GM19193 (cell line): Measurements from ENCODE around the gene PAQR3.
A peak's percentile ranks its signal among the peaks of the same experiment; 100 is the strongest.

Experiments
- POLR2A ChIP-seq: IDR thresholded peaks from 4 replicates; pipeline ENCODE4 v1.6.1; 2011; ENCODE audit not compliant: insufficient read depth, insufficient read length; ENCODE audit errors: extremely low read depth

PAQR3 gene, protein sequence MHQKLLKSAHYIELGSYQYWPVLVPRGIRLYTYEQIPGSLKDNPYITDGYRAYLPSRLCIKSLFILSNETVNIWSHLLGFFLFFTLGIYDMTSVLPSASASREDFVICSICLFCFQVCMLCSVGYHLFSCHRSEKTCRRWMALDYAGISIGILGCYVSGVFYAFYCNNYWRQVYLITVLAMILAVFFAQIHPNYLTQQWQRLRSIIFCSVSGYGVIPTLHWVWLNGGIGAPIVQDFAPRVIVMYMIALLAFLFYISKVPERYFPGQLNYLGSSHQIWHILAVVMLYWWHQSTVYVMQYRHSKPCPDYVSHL

DNA sequence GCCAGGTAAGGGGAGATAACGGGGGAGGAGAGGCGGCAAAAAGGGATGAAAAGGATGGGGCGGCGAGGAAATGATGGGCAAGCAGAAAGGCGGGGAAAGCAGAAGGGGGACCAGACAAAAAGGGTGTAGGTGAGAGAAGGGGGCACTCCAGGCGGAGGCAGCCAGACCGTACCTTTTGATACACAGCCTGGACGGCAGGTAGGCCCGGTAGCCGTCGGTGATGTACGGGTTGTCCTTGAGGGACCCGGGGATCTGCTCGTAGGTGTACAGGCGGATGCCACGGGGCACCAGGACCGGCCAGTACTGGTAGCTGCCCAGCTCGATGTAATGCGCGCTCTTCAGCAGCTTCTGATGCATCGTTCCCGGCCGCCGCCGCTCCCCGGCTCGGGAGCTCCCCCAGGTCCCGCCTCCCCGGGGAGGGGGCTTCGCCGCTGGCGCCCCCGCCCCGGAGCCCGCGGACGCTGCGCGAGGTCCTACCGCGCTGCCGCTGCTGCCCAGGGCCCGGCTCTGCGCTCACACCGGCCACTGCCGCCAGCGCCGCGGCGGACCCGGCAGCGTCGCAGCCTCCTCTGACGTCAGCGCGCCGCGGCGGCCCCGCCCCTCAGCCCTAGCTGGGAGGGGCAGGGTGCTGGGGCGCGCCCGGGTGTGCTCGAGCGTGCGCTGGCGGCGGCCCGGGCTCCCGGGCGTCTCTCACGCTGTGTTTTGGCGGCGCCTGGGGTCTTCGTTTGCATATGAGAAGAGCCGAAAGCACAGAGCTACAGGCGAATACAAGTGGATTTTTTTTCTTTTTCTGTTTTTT lies at the start of gene PAQR3:
Gene PAQR3 (minus strand): TSS at position 571 of the 799 bp plus-strand sequence. CDS start 214 bp downstream, at position 357.
- TF ChIP-seq POLR2A = peak; percentile 86

DNA sequence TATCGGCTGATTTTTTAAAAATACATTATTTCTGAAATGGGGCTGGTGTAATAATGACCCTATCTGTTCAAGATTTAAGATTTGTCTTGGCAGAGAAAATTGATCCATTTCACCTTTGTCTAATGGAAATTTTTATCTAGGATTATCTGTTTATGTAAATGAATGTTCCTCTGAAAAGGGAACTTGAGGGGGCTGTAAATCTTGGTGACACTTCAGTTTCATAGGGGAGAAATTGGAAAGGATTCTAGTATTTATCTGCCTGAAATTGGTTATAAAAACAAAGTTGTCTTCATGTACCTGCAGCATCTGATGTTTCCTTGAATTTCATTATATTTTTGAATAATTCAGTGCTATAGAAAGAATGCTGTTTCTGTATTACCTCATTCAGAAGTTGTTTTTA lies 48.4 kb upstream of the PAQR3 start:
- no peak for TF ChIP-seq POLR2A

DNA sequence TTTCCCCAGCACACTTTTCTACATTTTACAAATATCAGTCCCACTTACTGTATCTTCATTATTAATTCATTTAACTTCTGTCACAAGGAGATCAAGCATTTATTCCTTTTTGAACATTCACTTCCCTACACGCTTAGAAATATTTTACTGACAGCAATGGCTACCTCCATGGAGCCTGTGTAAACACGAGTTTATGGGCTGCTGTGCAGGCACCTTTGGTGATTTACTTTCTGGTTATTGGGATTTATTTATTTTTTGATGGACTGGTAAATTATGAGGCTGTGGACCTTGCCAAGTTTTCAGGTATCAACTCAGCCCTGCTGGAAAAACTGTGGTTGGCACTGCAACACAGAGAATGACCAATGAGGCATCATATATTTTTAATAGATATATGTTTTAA lies 45.4 kb upstream of the PAQR3 start:
- no peak for TF ChIP-seq POLR2A

DNA sequence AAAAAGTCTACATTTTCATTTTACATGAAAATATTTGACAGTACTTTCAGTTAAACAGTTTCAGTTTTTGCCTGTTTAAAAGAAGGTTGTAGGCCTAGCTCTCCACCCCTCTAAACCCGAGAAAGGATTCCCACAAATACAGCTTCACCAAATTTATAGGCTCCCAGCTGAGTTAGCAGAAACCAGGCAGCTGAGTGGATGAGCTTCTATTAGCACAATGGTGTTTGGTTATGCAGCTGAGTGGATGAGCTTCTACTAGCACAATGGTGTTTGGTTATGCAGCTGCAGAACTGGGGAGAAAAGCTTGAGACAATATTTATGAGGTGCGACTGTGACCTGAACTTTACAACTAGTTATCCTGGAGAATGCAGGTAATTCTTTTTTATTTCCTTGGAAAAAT lies 36.6 kb upstream of the PAQR3 start:
- TF ChIP-seq POLR2A = no peak

DNA sequence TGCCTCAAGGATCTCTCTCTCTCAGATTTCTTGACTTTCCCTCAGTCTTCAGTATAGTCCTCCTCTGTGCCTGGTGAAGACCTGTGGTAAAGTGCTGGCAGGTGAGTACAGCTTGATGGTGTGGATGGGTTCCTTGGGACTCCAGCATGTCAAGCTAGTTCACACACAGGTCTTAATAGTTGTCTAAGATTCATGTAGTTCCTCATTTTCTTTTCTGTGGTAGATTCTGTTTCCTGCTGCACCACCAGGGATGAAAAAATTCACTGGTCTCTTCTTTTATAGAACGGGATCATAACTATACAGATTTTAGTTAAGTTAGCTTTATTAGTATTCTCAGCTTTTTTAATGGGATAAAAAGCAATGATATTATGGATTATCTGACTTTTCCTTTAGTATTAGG lies 32.5 kb upstream of the PAQR3 start:
- no peak for TF ChIP-seq POLR2A

DNA sequence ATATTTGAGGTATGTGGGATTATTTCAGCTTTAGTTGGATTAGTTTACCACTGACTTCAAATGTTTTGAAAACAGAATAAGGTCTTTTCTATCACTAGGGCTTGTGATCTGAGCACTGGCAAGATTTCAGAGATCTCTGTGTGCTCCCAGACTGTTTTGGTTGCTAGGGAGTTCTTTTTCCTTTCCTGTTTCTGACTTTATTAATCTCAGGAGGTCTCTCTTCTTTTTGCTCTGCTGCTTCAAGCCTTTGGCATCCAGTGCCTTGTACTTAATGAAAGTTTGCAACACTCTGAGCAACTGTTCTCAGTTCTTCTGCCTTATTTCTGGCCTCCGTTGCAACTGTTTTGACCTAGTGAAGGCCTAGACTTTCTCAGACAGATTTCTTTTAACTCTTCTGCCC lies 32.1 kb upstream of the PAQR3 start:
- TF ChIP-seq POLR2A = no peak

DNA sequence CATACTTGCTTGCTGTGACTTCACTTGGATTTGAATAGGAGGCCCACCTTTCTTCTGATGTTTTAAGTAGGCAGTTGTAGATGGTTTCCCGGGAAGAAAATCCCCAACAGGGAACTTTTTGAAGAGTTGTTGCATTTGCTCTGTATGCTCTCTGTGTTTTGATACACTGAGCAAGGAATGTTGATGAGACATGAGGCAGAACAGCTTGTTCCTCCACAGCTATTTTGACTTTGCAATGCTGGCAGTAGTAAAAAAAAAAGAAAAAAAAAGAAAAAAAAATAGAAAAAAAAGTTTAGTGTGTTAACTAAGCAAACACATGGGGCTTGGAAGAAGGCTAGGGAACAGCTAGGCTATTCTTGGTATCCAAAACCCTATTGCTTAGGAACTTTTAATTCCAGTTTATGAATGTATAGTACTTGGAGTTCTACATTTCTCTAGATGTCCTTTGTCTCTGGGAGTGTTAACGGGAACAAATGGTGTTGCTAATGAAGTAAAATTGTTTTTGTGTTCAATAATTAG lies 23.4 kb upstream of the PAQR3 start:
- TF ChIP-seq POLR2A = no peak

DNA sequence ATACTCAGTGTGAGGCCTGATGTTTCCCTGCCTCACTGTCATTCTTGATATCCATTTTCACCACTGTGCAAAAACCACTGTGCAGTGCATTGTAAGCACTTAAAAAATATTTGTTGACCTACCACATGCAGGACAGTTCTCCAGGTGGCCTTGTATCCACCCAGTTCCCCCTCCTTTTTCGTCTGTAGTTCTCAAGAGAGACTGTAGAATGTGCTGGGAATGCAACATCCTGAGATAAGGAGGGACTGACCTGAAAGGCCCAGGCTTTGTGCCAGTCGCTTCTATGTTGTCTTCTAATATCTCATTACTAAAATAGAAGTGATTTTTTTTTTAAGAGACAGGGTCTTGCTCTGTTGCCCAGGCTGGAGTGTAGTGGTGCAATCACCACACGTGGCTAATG lies 21.7 kb upstream of the PAQR3 start:
- no peak for TF ChIP-seq POLR2A

DNA sequence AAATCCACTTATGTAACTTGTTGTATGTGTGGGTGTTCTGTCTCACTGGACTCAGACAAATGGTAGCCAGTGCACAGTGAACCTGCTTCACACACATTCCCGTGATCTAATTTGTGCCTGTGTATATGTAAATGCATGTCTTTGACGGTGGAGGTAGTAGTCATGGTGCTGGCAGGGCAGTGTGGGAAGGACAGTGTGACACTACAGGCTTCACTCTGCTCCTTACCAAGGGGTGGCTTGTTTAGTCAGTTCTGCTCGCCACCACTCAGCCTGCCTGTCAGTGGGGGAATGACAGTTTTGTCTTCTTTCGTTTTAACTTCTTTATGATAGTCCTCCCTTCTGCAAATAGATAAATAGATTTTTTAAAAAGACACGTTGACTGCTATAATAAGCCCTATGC lies 17.7 kb upstream of the PAQR3 start:
- TF ChIP-seq POLR2A = no peak

DNA sequence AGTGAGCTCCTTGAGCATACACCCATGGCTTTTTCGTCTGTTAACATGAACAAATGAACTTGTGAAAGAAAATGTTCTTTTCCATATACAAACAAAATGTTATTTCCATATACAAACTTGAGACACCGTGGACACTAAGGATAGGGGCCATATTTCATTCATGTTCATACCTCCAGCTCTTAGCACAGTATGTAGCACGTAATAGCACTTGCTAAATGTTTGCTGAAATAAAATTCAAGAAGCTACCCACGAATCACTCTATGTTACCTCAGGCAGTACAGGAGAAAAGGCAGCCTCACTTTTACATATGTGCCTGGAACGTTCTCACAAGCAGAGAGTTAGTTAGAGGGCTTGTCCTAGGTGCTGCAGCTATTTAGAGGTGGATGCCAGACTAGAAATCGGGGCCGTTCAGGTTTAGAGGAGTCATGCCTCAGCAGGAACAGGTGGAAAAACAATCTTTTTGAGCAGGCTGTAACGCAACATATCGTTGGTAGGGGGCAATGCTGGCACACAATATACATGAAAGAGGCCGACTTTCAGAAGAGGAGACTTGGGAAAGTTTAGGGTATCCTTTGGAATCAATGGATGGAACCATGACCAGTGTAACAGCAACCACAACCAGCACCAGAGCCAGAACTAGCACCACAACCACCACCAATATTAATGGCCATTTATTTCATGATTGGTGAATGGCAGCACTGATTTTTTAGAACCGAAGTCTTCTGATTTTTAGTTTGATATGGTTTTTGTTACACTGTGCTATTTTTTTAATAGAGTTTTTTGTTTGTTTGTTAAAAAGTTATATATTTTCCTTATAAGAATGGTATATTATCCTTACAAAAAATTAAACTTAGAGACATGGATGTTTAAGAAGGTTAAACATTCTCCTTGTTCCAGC lies 14.8 kb upstream of the PAQR3 start:
- no peak for TF ChIP-seq POLR2A

DNA sequence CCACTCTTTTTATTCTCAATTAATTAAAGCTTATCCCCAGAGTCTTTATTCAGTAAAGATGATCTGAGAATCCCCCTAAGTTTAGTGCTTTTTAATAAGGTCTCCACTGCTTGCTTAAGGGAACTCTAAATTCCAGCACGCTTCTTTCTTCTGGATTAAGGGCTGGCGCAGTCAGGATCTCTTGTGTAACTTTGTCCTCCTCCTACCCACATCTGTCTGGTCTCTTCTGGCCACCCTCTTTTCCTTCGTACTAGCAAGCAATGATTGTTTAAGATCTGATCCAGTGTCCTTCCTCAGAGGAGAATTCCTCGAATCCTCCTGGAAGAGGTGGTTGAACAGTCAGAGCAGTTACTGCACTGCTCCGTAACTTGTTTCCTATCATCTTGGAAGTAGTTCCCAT lies 14.0 kb upstream of the PAQR3 start:
- no peak for TF ChIP-seq POLR2A

DNA sequence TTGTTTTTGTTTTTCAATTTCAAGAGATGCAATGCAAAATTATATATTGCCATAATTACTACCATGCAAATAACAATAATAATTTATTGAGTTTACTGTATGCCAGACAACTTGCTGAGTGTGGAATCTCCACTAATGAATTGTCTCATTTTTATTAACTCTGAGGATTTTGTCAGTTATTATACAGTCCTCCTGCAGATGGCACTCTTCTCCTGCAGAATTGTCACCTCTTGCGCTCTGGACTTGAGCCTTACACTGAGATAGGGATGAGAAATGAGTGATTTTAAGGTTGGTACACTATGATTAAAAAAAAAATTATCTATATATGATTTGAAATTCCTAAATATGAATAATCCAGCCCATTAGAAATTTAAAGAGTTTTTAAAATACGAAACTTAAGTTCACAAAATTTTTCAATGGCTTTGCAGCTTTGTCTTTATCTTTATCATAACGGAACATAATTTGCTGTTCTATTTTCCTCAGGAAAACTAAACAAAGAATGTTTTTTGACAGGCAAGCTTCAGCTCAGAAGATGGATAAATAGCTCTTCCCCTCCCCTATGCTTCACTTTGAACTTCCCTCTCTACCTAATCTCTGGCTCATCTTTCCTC lies 12.7 kb upstream of the PAQR3 start:
- no peak for TF ChIP-seq POLR2A

DNA sequence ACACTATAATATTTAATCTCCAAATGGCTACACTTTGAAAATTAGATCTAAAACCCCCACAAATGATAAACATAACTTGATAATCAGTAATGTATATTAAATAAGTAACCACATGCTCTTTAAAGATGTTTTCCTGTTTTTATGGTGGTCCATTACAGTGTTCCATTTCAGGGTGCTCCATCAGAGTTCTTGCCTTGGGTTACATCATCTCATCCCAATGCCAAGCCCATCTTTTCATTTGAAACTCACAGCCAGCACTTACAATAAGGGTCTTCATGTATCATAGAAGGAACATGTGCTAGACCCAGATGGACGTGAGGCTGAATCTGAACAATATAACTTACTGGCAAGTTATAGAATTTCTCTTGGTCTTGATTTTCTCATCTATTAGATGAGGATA lies 10.5 kb upstream of the PAQR3 start:
- TF ChIP-seq POLR2A = no peak

DNA sequence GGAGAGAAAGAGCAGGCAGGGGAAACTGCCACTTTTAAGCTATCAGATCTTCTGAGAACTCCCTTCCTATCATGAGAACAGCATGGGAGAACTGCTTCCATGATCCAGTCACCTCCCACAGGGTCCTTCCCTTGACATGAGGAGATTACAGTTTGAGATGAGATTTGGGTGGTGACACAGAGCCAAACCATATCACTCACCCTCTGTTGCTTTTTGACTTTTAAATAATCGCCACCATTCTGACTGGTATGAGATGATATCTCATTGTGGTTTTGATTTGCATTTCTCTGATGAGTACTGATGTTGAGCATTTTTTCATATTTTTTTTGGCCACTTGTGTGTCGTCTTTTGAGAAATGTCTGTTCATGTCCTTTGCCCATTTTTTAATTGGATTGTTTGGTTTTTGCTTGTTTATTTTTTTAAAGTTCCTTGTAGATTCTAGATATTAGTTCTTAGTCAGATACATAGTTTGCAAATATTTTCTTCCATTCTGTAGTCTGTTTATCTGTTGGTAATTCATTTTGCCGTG lies 6.5 kb upstream of the PAQR3 start:
- no peak for TF ChIP-seq POLR2A
